Activated CD8-positive, alpha-beta T cell treated with anti-CD3 and anti-CD28 coated beads, Interleukin-2, amount 10 ng/mL, durations not matched to agents 7 days and 5 days (primary cell): Measurements from ENCODE around the gene RIPK4. TPM values are rescaled to one million over a fixed set of nuclear protein-coding genes. Genes with fewer than 3 reads are reported as not detected.

Experiments used
- ATAC-seq: fragments of 150-1000 bp; cut with Tn5 transposase; one replicate; pipeline ENCODE4 v1.10.0; 2021; ENCODE audit warnings: moderate library complexity
- CTCF ChIA-PET: fragments of 350-600 bp; sonication (Branson Sonifier 250); formaldehyde crosslinking; loops from one replicate; lab custom pipeline; 2021; ENCODE audit warnings: antibody characterized with exemption; lab: Charles Lee
- POLR2A ChIA-PET: fragments of 350-600 bp; sonication (Branson Sonifier 250); formaldehyde crosslinking; loops from one replicate; lab custom pipeline; 2021; ENCODE audit warnings: antibody characterized with exemption; lab: Charles Lee
- DNase-seq: peaks from one replicate; pipeline ENCODE4 v3.0.0-alpha.2; 2020
- H3K27ac Mint-ChIP-seq: one replicate; pipeline ENCODE4 v1.8.0; 2021; ENCODE audit warnings: mild to moderate bottlenecking, mixed read lengths
- H3K27me3 Mint-ChIP-seq: one replicate; pipeline ENCODE4 v1.8.0; 2021; ENCODE audit warnings: low read depth, mixed read lengths
- H3K36me3 Mint-ChIP-seq: one replicate; pipeline ENCODE4 v1.8.0; 2021; ENCODE audit warnings: low read depth, mixed read lengths
- H3K4me1 Mint-ChIP-seq: one replicate; pipeline ENCODE4 v1.8.0; 2021; ENCODE audit warnings: low read depth, mixed read lengths
- H3K4me3 Mint-ChIP-seq: one replicate; pipeline ENCODE4 v1.8.0; 2021; ENCODE audit warnings: mild to moderate bottlenecking, mixed read lengths
- H3K9me3 Mint-ChIP-seq: one replicate; pipeline ENCODE4 v1.8.0; 2022; ENCODE audit warnings: mixed read lengths; ENCODE audit not compliant: insufficient read depth
- total RNA-seq, 2 experiments: library from RNA; stranded (reverse); gene quantifications; one replicate each; pipeline ENCODE4 v1.2.3, GENCODE V29; 2021

Gene RIPK4
- total RNA-seq, 2 experiments from 2014 or later = not detected

GRCh38 chr21:41765973-41766882 is 624 bp downstream of the RIPK4 start:
- POLR2A ChIA-PET = no interaction called here
- Mint-ChIP-seq H3K27ac (no peak overlapping the region), H3K4me3 (no peak overlapping the region), H3K36me3 (no peaks in the 10 kb centered on the region), H3K4me1 (peaks cover 34% of the 10 kb centered on the region), H3K9me3 (no peaks in the 10 kb centered on the region), H3K27me3 (peaks cover 69% of the 10 kb centered on the region)
- CTCF ChIA-PET = no interaction called here
- no peak for ATAC-seq
- no peak for DNase-seq

GRCh38 chr21:41765420-41765821 is 1.4 kb downstream of the RIPK4 start:
- H3K4me3 Mint-ChIP-seq = no peak overlapping the region
- POLR2A ChIA-PET = no interaction called here
- ATAC-seq (no peak), DNase-seq (no peak)
- no peak overlapping the region for H3K27ac Mint-ChIP-seq
- peaks cover 75% of the 10 kb centered on the region for H3K27me3 Mint-ChIP-seq
- CTCF ChIA-PET = no interaction called here
- H3K9me3 Mint-ChIP-seq = no peaks in the 10 kb centered on the region
- H3K4me1 Mint-ChIP-seq = peaks cover 34% of the 10 kb centered on the region
- no peaks in the 10 kb centered on the region for H3K36me3 Mint-ChIP-seq

GRCh38 chr21:41764558-41765419 is 2.1 kb downstream of the RIPK4 start:
- ChIA-PET CTCF (no interaction called here), POLR2A (no interaction called here)
- DNase-seq = no peak
- Mint-ChIP-seq H3K4me3 (no peak overlapping the region), H3K36me3 (no peaks in the 10 kb centered on the region), H3K27ac (no peak overlapping the region), H3K27me3 (peaks cover 75% of the 10 kb centered on the region), H3K4me1 (peaks cover 34% of the 10 kb centered on the region), H3K9me3 (no peaks in the 10 kb centered on the region)
- ATAC-seq = no peak

- peaks cover 69% of the 10 kb centered on the region for H3K27me3 Mint-ChIP-seq
- ChIA-PET CTCF (no interaction called here), POLR2A (no interaction called here)
- no peaks in the 10 kb centered on the region for H3K36me3 Mint-ChIP-seq
- H3K4me3 Mint-ChIP-seq = no peak overlapping the region
- H3K9me3 Mint-ChIP-seq = no peaks in the 10 kb centered on the region
- H3K4me1 Mint-ChIP-seq = peaks cover 33% of the 10 kb centered on the region
- DNase-seq (no peak), ATAC-seq (no peak)
- no peak overlapping the region for H3K27ac Mint-ChIP-seq
Measured at GRCh38 chr21:41763996-41764395, 2.9 kb downstream of the RIPK4 start.

- Mint-ChIP-seq H3K4me3 (no peak overlapping the region), H3K9me3 (no peaks in the 10 kb centered on the region), H3K4me1 (peaks cover 27% of the 10 kb centered on the region), H3K27ac (no peak overlapping the region), H3K27me3 (peaks cover 65% of the 10 kb centered on the region), H3K36me3 (no peaks in the 10 kb centered on the region)
- CTCF ChIA-PET = no interaction called here
- DNase-seq (no peak), ATAC-seq (no peak)
- POLR2A ChIA-PET = interaction anchor here (0.5 kb wide), 1 partner anchor 337 kb away, joined by 3 read pairs; the partner anchor contains the start of gene MX1
Measured at GRCh38 chr21:41763398-41763931, 3.4 kb downstream of the RIPK4 start.

GRCh38 chr21:41762753-41763152 is 4.1 kb downstream of the RIPK4 start:
- no peaks in the 10 kb centered on the region for H3K9me3 Mint-ChIP-seq
- H3K36me3 Mint-ChIP-seq = no peaks in the 10 kb centered on the region
- no peak overlapping the region for H3K27ac Mint-ChIP-seq
- H3K27me3 Mint-ChIP-seq = peaks cover 61% of the 10 kb centered on the region
- DNase-seq (no peak), ATAC-seq (no peak)
- POLR2A ChIA-PET = no interaction called here
- H3K4me3 Mint-ChIP-seq = no peak overlapping the region
- CTCF ChIA-PET = interaction anchor here (1.5 kb wide), 1 partner anchor 479 kb away, joined by 3 read pairs; no protein-coding TSS in a partner anchor
- H3K4me1 Mint-ChIP-seq = peaks cover 20% of the 10 kb centered on the region

GRCh38 chr21:41761934-41762635 is 4.8 kb downstream of the RIPK4 start:
- no peak overlapping the region for H3K27ac Mint-ChIP-seq
- ChIA-PET POLR2A (interaction anchor here (1.0 kb wide), 1 partner anchor 9 kb away, joined by 4 read pairs; no protein-coding TSS in a partner anchor), CTCF (interaction anchor here (1.5 kb wide), 1 partner anchor 479 kb away, joined by 3 read pairs; no protein-coding TSS in a partner anchor)
- H3K4me3 Mint-ChIP-seq = no peak overlapping the region
- DNase-seq (no peak), ATAC-seq (no peak)
- H3K9me3 Mint-ChIP-seq = no peaks in the 10 kb centered on the region
- peaks cover 55% of the 10 kb centered on the region for H3K27me3 Mint-ChIP-seq
- peaks cover 14% of the 10 kb centered on the region for H3K4me1 Mint-ChIP-seq
- H3K36me3 Mint-ChIP-seq = no peaks in the 10 kb centered on the region

GRCh38 chr21:41761211-41761933 is 5.5 kb downstream of the RIPK4 start:
- ChIA-PET CTCF (interaction anchor here (1.5 kb wide), 1 partner anchor 478 kb away, joined by 3 read pairs; no protein-coding TSS in a partner anchor), POLR2A (interaction anchor here (1.0 kb wide), 1 partner anchor 10 kb away, joined by 4 read pairs; no protein-coding TSS in a partner anchor)
- no peak for DNase-seq
- Mint-ChIP-seq H3K27ac (no peak overlapping the region), H3K36me3 (no peaks in the 10 kb centered on the region), H3K27me3 (peaks cover 54% of the 10 kb centered on the region), H3K9me3 (no peaks in the 10 kb centered on the region), H3K4me3 (no peak overlapping the region), H3K4me1 (peaks cover 13% of the 10 kb centered on the region)
- ATAC-seq = no peak

GRCh38 chr21:41760411-41760810 is 6.4 kb downstream of the RIPK4 start:
- H3K4me1 Mint-ChIP-seq = peaks cover 10% of the 10 kb centered on the region
- ChIA-PET CTCF (interaction anchor here (2.2 kb wide), 1 partner anchor 56 kb away, joined by 7 read pairs; no protein-coding TSS in a partner anchor), POLR2A (no interaction called here)
- H3K4me3 Mint-ChIP-seq = no peak overlapping the region
- H3K9me3 Mint-ChIP-seq = no peaks in the 10 kb centered on the region
- H3K27ac Mint-ChIP-seq = no peak overlapping the region
- H3K27me3 Mint-ChIP-seq = peaks cover 48% of the 10 kb centered on the region
- H3K36me3 Mint-ChIP-seq = no peaks in the 10 kb centered on the region
- no peak for ATAC-seq
- DNase-seq = no peak

GRCh38 chr21:41759926-41760325 is 6.9 kb downstream of the RIPK4 start:
- Mint-ChIP-seq H3K9me3 (no peaks in the 10 kb centered on the region), H3K27me3 (peaks cover 43% of the 10 kb centered on the region), H3K4me3 (no peak overlapping the region), H3K36me3 (no peaks in the 10 kb centered on the region), H3K4me1 (peaks cover 5% of the 10 kb centered on the region), H3K27ac (no peak overlapping the region)
- ATAC-seq (no peak), DNase-seq (no peak)
- ChIA-PET POLR2A (no interaction called here), CTCF (interaction anchor here (2.2 kb wide), 1 partner anchor 57 kb away, joined by 7 read pairs; no protein-coding TSS in a partner anchor)
